Measurements from ENCODE around the gene FGD3.

The FGD3 gene

DNA sequence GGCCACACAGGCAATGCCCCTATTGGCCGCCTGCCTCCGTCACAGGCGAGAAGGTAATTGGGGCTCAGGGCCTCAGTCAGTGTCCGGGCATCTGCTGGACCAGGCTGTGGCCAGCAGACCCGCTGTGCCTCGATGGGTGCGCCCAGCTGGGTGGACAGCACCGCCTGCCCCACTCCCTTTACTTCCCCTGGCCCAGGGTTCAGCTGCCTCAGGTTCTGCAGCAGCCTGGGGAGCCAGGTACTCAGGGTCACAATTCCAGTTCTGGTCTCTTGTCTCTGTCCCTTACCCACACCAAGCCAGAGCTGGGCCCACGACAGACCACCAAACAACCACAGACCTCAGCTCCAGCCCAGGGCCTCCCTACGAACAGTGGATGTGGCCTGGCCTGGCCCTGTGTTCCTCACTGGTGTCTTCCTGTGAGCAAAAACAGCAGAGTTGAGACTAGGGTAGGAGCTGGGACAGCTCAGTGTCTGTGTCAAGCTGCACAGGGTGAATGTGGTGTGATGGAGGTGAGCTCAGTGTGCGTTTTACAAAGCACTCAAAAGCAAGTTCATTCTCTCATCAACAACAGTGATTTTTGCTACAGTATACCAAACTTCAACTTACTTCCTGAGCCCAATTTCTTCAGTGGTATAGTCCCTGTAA, 77.8 kb downstream of the FGD3 start:
- no peak for FAIRE-seq

DNA sequence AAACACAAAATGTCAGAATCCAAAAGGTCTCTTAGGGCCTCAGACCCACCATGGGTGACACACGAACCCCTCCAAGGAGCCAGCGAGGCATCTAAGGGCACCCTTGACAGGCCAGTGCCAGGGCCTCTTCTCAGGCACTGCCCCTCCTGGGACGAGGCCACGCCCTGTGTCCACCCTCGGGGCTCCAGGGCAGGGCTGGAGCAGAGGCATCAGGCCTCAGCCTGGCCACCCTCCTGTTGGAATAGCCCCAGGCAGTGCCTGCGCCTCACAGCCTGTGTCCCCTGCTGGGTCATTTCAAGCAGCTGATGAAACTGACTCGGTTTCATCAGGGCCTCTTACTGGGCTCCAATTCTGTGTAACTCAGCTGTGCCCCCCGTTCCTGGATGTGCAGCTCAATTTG, 78.4 kb downstream of the FGD3 start:
- TF ChIP-seq, protein P1, sequence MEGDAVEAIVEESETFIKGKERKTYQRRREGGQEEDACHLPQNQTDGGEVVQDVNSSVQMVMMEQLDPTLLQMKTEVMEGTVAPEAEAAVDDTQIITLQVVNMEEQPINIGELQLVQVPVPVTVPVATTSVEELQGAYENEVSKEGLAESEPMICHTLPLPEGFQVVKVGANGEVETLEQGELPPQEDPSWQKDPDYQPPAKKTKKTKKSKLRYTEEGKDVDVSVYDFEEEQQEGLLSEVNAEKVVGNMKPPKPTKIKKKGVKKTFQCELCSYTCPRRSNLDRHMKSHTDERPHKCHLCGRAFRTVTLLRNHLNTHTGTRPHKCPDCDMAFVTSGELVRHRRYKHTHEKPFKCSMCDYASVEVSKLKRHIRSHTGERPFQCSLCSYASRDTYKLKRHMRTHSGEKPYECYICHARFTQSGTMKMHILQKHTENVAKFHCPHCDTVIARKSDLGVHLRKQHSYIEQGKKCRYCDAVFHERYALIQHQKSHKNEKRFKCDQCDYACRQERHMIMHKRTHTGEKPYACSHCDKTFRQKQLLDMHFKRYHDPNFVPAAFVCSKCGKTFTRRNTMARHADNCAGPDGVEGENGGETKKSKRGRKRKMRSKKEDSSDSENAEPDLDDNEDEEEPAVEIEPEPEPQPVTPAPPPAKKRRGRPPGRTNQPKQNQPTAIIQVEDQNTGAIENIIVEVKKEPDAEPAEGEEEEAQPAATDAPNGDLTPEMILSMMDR (IDR thresholded peaks at IDR 0.05; ENCODE audit: insufficient read depth, missing control alignments): no peak
- no peak for FAIRE-seq
- no peak for DNase-seq (ENCODE audit: insufficient read length, low spot score)

More for the DNA sequence above, 77.8 kb downstream of the FGD3 start:
- TF ChIP-seq, protein P1 (IDR thresholded peaks at IDR 0.05; ENCODE audit: insufficient read depth, missing control alignments): no peak
- no peak for DNase-seq (ENCODE audit: insufficient read length, low spot score)

DNA sequence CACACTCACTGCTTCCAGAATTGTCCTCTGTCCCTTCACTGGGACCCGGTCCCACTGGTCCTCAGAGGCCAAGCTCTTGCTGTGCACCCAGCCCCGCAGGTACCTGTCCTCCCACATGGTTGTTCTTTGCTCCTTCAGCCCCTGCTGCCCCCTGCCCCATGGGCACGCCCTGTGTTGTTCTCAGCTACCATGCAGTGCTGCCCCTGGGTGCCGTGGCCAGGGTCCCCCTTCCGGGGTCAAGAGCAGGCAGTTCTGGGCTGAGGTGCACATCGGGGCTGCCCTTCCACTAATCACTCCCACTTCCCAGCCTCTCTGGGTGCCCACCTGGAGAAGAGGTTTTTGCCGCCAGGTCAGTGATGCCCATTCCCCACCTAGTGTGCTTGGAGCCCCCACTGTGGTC, 79.3 kb downstream of the FGD3 start:
- DNase-seq (ENCODE audit: insufficient read length, low spot score): no peak
- TF ChIP-seq, protein P1 (IDR thresholded peaks at IDR 0.05; ENCODE audit: insufficient read depth, missing control alignments): no peak

DNA sequence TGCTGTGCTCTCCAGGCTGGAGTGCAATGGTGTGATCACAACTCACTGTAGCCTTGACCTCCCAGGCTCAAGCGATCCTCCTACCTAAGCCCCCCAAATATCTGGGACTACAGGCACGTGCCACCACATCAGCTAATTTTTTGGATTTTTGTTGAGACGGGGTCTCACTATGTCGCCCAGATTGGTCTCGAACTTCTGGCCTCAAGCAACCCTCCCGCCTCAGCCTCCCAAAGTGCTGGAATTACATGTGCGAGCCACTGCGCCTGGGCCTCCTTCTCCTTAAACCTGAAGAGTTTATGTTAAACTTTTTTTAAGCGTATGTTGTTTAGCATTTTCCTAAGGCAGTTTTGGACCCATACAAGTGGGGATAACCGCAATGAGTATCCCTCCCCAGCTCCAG, 80.4 kb downstream of the FGD3 start:
- FAIRE-seq (no peak), DNase-seq (ENCODE audit: insufficient read length, low spot score) (no peak)
- TF ChIP-seq, protein P1 (IDR thresholded peaks at IDR 0.05; ENCODE audit: insufficient read depth, missing control alignments): no peak

More for the DNA sequence above, 79.3 kb downstream of the FGD3 start:
- no peak for FAIRE-seq

DNA sequence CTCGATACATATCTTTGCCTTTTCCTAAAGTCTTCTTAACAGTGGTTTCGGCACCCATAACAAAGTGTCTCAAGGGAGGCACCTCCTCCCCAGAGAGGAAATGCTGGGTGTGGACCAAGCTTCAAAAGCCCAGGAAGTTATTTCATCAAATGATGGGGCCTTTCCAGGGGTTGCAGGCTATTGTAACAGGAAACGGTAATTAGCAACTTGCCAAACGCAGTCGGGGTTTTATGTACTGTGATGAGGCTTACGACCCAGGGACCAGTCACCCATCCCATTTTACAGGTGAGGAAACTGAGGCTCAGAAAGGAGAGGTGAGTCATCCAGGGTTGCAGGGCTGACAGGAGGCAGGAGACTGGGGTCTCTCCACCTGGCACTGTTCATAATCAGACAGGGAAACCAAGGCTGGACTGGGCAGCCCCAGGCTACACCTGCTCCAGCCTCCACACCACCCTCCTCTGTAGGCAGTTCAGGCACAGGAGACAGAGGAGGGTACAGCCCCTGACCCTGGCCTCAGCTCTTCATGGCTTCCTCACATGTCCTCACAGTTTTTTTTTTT, 81.2 kb downstream of the FGD3 start:
- FAIRE-seq: no peak
- no peak for DNase-seq (ENCODE audit: insufficient read length, low spot score)
- TF ChIP-seq, protein P1 (IDR thresholded peaks at IDR 0.05; ENCODE audit: insufficient read depth, missing control alignments): no peak

DNA sequence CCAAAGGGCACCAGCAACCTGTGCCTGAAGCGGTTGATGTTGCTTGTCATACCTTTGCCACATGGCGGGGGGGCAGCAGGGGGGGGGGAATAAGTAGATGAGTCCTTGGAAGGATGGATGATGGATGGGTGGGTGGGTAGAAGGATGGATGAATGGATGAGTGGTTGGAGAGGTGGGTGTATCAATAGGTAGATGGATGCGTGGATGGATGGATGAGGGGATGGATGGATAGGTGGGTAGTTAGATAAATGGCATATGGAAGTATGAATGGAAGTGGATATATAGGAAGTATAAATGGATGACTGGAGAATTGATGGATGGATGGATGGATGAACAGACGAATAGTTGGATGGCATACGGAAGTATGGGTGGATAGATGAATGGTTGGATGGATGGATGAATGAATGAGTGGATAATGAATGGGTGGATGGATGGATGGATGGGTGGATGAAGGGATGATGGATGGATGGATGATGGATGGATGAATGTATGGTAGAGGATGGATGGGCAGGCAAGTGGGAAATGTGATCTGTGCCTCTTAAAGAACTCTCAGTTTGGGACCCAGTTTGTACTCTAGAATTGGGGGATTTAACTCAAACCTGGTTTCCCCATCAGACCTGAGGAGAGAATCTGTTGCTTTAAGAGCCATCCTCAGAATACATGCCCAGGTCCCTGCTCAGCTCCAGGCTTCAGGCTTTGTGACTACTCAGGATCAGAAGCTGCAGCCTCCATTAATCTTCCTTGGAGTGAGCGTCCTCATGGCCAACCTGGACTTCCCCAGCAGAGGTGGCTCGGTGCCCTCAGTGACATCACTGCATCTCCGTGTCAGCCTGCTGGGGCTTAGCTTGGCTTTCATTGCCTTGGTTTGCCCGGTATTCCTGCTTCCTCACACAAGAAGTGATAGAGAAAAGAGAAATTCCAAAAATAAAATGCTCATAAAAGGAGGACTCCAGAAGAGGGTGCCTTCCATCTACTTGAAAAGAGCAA, 83.6 kb downstream of the FGD3 start:
- TF ChIP-seq, protein P1 (IDR thresholded peaks at IDR 0.05; ENCODE audit: insufficient read depth, missing control alignments): no peak
- FAIRE-seq (no peak), DNase-seq (ENCODE audit: insufficient read length, low spot score) (no peak)

Measured in D721Med (cell line).